Renal cortex interstitium (tissue), 11 donors: Measurements from ENCODE around the gene CHODL. TPM values are rescaled to one million over a fixed set of nuclear protein-coding genes. Genes with fewer than 3 reads are reported as not detected.

Source experiments
- DNase-seq, 11 donors: peaks; one replicate each; pipeline ENCODE4 v3.0.0-alpha.2; 2013; ENCODE audit warnings: low read depth in 9 of 11, low spot score in 4 of 11; ENCODE audit errors: extremely low read depth in 1 of 11
- polyA plus RNA-seq, 3 donors: library from polyadenylated mRNA; unstranded; fragments of 120-200 nt; gene quantifications; one replicate each; pipeline ENCODE4 v1.2.1, GENCODE V29; 2013; ENCODE audit not compliant: insufficient read length in 3 of 3

The CHODL gene
- polyA plus RNA-seq, 3 donors = 32.3 to 52.5 (median 50.8) TPM

DNA sequence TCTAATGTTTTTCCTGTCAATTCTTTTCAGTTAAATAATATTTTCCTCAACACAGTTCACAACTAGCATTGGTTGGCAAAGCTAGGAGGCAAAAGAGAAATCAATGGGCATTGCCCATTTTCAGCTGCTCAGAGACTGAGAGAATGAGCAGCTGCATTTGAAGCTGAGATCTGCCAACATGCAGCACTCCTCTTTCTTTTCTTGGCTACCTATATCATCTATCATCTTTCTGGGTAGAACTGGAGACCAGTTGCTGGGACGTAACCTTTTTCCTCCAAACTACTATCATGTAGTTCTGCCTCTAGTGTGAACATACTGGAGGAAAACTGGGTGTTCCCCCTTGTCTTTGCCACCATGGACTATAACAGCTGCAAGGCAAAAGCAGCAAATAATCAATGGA lies 22.9 kb downstream of the CHODL start:
- no peak for DNase-seq

DNA sequence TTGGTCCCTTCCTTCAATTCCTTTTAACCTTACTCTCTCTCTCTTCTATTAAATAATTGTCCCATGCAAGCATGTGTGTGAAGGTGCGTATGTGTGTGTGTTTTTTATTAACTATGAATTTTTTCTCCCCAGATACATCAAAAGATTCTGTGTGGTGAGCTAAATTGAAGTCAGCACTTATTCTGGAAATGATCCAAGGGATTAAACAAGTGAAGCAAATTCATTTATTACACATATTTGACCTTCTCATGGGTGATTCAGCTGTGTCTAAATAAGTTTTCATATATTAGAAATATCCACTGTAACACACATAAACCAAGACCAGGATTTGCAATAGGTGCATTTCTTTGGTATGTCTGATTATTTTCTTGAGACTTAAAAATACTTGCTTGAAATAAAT lies 24.3 kb downstream of the CHODL start:
- no peak for DNase-seq

DNA sequence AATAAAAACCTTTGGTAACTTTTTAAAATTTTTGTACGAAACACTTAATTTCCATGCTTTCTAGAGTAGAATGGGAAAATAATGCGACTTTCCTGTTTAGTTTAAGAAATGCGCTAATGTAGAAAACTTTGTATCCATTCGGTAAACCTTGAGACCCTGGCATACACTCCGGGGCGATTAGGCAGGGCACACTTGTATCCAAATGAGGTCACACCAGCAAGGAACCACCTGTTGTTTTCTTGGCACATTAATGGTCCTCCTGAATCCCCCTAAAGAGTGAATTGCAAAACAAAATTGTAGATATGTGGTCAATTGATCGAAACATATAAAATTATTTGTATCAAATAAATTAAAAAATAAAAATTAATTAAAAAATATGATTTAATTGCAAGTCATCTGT lies 25.2 kb downstream of the CHODL start:
- no peak for DNase-seq

DNA sequence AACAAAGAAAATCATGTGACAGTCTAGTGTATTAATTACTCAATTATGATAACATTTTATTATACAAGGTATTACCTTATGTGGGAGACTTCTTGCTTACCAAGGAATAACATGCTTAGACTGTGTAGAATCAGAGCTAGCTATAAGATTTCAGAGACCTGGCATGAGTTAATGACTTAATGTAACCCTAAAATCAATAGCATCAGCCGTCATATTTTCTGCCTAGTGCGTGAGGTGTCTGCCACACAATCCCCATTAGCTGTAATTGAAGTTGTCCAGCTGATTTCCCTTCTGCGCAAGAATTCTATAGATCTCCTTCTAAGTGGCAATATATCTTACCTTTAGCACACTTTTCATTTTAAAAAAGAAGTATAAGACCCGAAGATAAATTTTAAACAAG lies 28.8 kb downstream of the CHODL start:
- no peak for DNase-seq

DNA sequence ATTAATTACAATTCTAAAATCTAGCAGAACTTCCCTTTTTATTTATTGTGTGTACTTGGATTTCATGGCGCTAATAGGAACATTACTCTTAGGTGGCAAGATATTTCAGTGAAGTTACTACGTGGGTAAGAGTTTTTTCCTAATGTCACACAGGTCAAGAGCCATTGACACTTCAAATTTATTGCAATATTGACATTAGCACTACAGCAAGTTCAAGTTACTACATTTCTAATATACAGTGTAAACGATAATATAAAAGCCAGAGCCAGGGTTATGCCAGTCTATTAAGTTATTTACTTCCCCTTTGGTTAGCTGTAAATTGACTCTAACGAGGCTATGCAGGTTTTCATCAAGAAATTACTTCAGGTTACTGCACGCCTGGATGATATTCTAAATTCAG lies 29.7 kb downstream of the CHODL start:
- DNase-seq = no peak

DNA sequence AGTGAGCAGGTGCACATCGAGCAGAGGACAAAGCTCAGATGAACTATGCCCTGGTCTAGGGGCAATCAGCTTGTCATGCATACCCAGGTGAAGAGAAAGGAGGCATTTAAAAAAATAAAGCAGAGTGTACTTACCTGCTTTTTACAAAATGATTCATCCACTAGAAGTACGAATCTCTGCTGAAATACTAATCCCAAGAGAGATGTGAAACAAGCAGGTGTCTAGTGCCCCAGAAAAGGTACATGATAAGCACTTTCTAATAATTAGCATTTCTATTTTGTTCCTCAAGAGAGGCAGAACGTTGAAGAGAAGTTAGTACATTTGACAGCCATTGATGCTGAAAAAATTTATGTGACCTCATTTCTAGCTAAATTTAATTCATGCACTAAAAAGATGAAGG lies 31.1 kb downstream of the CHODL start:
- DNase-seq = no peak

DNA sequence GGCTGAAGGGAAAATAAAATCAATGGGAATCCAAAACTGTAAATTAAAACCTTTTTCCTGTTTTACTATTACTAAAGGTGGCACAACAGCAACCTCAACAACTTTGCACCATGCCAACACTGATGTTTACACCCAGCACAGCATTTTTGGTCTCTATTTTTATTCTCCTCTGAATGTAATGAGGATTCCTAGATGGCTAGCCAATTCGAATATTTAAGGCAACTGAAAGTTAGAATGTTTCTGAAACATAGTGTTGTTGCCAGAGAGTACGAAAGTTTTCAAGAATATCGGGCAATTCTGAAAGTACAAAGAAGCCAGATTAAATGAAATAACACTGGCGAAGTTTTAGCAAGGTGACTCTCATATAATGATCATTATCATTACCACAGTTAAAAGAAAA lies 40.7 kb downstream of the CHODL start:
- no peak for DNase-seq

DNA sequence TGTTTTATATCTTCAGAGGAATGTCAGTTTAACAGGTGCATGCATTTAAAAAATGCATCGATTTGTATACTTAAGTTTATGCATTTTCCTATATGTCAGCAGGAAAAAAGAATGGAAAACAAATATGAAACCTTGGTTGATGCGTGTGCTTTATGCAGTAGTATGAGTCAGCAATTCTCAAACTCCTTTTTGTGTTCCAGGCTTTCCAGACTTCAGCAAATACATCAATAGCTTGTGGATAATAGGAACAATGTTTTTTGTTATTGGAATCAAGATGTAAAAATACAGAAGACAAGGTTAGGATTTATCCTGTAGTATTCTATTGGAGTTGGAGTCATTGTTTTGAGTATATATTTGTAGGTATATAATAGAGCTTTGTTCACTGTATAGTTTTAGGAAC lies 45.2 kb downstream of the CHODL start:
- no peak for DNase-seq

DNA sequence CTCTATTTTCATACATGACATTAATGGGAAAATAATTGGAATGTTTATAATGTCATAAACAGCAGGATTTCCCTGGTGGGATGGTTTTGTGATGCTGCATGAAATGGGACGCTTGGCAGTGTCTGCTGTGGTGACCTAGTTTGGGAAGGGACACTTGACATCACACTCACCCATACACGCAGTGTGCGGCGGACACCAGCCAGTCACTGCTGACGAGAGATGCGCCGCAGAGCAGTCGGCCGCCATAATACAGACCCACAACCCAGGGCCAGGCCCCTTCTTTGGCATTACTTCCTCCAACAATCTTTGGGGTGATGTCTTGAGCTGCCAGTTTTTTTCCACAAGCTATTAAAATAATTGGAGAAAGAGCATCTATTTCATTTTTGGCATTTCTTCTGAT lies 49.5 kb downstream of the CHODL start:
- DNase-seq = no peak

DNA sequence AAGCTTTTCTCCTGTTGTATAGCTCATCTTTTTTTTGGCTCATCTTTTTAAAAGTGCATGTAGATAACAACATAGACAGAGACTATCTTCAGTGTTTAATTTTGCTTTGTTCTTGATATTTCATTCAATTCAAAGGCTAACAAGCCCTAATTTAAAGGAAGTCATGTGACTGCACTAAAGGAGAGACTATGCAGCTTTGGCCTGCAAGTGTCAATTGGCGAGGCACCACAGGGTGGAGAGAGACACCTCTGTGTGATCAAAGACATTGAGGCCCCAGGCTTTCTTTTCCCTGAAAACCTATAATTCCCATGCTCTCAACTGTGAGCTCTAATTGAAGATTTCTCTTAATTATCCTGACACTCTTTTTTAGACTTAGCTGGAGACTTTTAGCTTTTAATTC lies 53.6 kb downstream of the CHODL start:
- no peak for DNase-seq

Other genes with a start within 250 kb of the CHODL start
- gene TMPRSS15, start 159.0 kb downstream of the CHODL start, polyA plus RNA-seq = under 1 TPM; 0.23 to 0.42 (median 0.30) TPM